Endothelial cell of umbilical vein (primary cell): ENCODE measurements around the gene HMG20A. TPM values are rescaled to one million over a fixed set of nuclear protein-coding genes. Genes with fewer than 3 reads are reported as not detected.

Experiments
- BruUV-seq: library from RNA; stranded (reverse); fragments of 400-500 nt; replicated peaks from 2 replicates; lab custom pipeline; 2021; lab: Mats Ljungman, UMichigan
- CTCF ChIA-PET: fragments of 300-600, 350-600 bp; sonication (Branson Sonifier 250); formaldehyde crosslinking; loops from one replicate; lab custom pipeline; 2021; ENCODE audit warnings: antibody characterized with exemption, inconsistent platforms; lab: Charles Lee
- POLR2A ChIA-PET: fragments of 300-600, 350-600 bp; sonication (Branson Sonifier 250); formaldehyde crosslinking; loops from one replicate; lab custom pipeline; 2021; ENCODE audit warnings: antibody characterized with exemption, inconsistent platforms; lab: Charles Lee
- DNase-seq: peaks from one replicate; pipeline ENCODE4 v3.0.0-alpha.2; 2011; ENCODE audit warnings: low read depth, low spot score
- FAIRE-seq: peaks from 2 replicates; lab custom pipeline; 2011; peaks lifted over from hg19 to GRCh38; lab: Jason Lieb, UNC
- H2AFZ ChIP-seq: 2 replicates; pipeline ENCODE4 v1.6.0; 2012; ENCODE audit warnings: low read depth, low read length, control low read depth, inconsistent platforms
- H3K27ac ChIP-seq: 2 replicates; pipeline ENCODE4 v1.5.1; 2011; ENCODE audit warnings: low read depth, mild to moderate bottlenecking, control low read depth, low read length, moderate library complexity; ENCODE audit not compliant: insufficient read depth
- H3K27me3 ChIP-seq, 2 experiments: 2 replicates each; pipeline versions ENCODE4 v1.6.0 to v1.6.1; 2011; ENCODE audit warnings: low read length in 2 of 2, mixed read lengths in 1 of 2; ENCODE audit not compliant: control insufficient read depth in 2 of 2, insufficient read depth in 2 of 2
- H3K36me3 ChIP-seq, 2 experiments: 2 replicates in 1 of 2; 3 replicates in 1 of 2; pipeline ENCODE4 v1.5.1; 2011; ENCODE audit warnings: low read length in 2 of 2, mild to moderate bottlenecking in 1 of 2, moderate library complexity in 1 of 2; ENCODE audit not compliant: control insufficient read depth in 2 of 2, insufficient read depth in 2 of 2; ENCODE audit errors: extremely low read depth in 1 of 2
- H3K4me1 ChIP-seq: 3 replicates; pipeline ENCODE4 v1.5.1; 2011; ENCODE audit warnings: mild to moderate bottlenecking, low read length; ENCODE audit not compliant: control insufficient read depth, insufficient read depth; ENCODE audit errors: extremely low read depth
- H3K4me2 ChIP-seq: 2 replicates; pipeline ENCODE4 v1.6.1; 2011; ENCODE audit warnings: low read length, control low read depth, mixed read lengths; ENCODE audit not compliant: insufficient read depth
- H3K4me3 ChIP-seq, 3 experiments: fragments of 200-600 bp in 1 of 3; sonication (generic), shearing (Covaris generic) in 1 of 3; replicated peaks in 1 of 3; 2 replicates each; pipeline ENCODE4 v1.5.1; 2011 to 2016; ENCODE audit warnings: control low read depth in 3 of 3, low read length in 3 of 3, mild to moderate bottlenecking in 2 of 3, inconsistent platforms in 1 of 3, low read depth in 1 of 3, moderate library complexity in 1 of 3; ENCODE audit not compliant: insufficient read depth in 1 of 3
- H3K79me2 ChIP-seq: 2 replicates; pipeline ENCODE4 v1.6.0; 2012; ENCODE audit warnings: low read length, inconsistent platforms; ENCODE audit not compliant: control insufficient read depth, insufficient read depth
- H3K9ac ChIP-seq: replicated peaks from 2 replicates; pipeline ENCODE3; 2011; ENCODE audit warnings: low read length, control low read depth; ENCODE audit not compliant: insufficient read depth; ENCODE audit errors: extremely low read depth
- H3K9me1 ChIP-seq: replicated peaks from 3 replicates; pipeline ENCODE4 v1.6.0; 2011; ENCODE audit warnings: mild to moderate bottlenecking, low read length; ENCODE audit not compliant: control insufficient read depth, insufficient read depth; ENCODE audit errors: extremely low read depth
- H3K9me3 ChIP-seq: replicated peaks from 2 replicates; pipeline ENCODE4 v1.5.1; 2012; ENCODE audit warnings: low read length, inconsistent platforms; ENCODE audit not compliant: control insufficient read depth, insufficient read depth
- H4K20me1 ChIP-seq: replicated peaks from 2 replicates; pipeline ENCODE3; 2011; ENCODE audit warnings: mild to moderate bottlenecking, low read length; ENCODE audit not compliant: control insufficient read depth, insufficient read depth; ENCODE audit errors: extremely low read depth
- CTCF ChIP-seq, 2 donors: IDR thresholded peaks; 1 replicate in 1 of 2; 2 replicates in 1 of 2; pipeline ENCODE4 v1.5.1; 2011; ENCODE audit warnings: low read length in 2 of 2, mild to moderate bottlenecking in 2 of 2, moderate library complexity in 2 of 2, control low read depth in 1 of 2, inconsistent platforms in 1 of 2, low read depth in 1 of 2; ENCODE audit not compliant: insufficient read depth in 1 of 2; ENCODE audit errors: extremely low read depth in 1 of 2
- EZH2 ChIP-seq: IDR thresholded peaks from 2 replicates; pipeline ENCODE4 v1.6.1; 2012; ENCODE audit warnings: borderline replicate concordance, low read depth, mild to moderate bottlenecking, moderate library complexity, low read length, inconsistent platforms; ENCODE audit not compliant: severe bottlenecking
- FOS ChIP-seq: IDR thresholded peaks from 2 replicates; pipeline ENCODE4 v1.6.1; 2011; ENCODE audit warnings: mild to moderate bottlenecking, low read length, moderate library complexity, borderline replicate concordance; ENCODE audit not compliant: insufficient read depth
- GATA2 ChIP-seq: IDR thresholded peaks from 2 replicates; pipeline ENCODE4 v1.7.0; 2011; ENCODE audit warnings: low read depth, mild to moderate bottlenecking, moderate library complexity, mixed read lengths, low read length; ENCODE audit not compliant: insufficient read length, insufficient read depth
- JUN ChIP-seq: IDR thresholded peaks from 2 replicates; pipeline ENCODE4 v1.6.1; 2011; ENCODE audit warnings: borderline replicate concordance, low read depth; ENCODE audit not compliant: insufficient read length, insufficient read depth
- MAX ChIP-seq: IDR thresholded peaks from 2 replicates; pipeline ENCODE4 v1.6.1; 2011; ENCODE audit not compliant: insufficient read depth, insufficient read length
- MYC ChIP-seq: IDR thresholded peaks from one replicate; pipeline ENCODE4 v1.6.1; 2011; ENCODE audit warnings: mild to moderate bottlenecking, low read depth, low read length
- POLR2A ChIP-seq: IDR thresholded peaks from 2 replicates; pipeline ENCODE4 v1.6.1; 2012; ENCODE audit warnings: low read depth, mild to moderate bottlenecking, control low read depth, low read length
- POLR2AphosphoS5 ChIP-seq: IDR thresholded peaks from 2 replicates; pipeline ENCODE4 v1.6.1; 2012; ENCODE audit warnings: low read depth, mild to moderate bottlenecking, control low read depth, low read length, moderate library complexity; ENCODE audit not compliant: insufficient read depth
- dilution Hi-C: fragments of 300-500 bp; cut with MboI; formaldehyde crosslinking; loops from one replicate; pipeline ENCODE4 v1.15.0; 2019; ENCODE audit warnings: low sequenced_read_pairs; ENCODE audit not compliant: extremely low pct_ligation_motif_present
- intact Hi-C: fragments of 100-400 bp; cut with micrococcal nuclease; formaldehyde crosslinking; loops from one replicate; pipeline ENCODE4 v1.10.0; 2022
- polyA plus RNA-seq, 4 experiments: library from polyadenylated mRNA; depleted of rRNA in 3 of 4; stranded (reverse) in 3 of 4; unstranded in 1 of 4; fragments of >200 nt; gene quantifications; 2 replicates each; pipeline versions ENCODE4 v1.2.1 to v1.2.3, GENCODE V29; 2011 to 2012; ENCODE audit warnings: missing spikeins in 1 of 4
- total RNA-seq: library from RNA; stranded (reverse); gene quantifications from 2 replicates; pipeline ENCODE4 v1.2.3, GENCODE V29; 2021

Gene HMG20A
- total and polyA plus RNA-seq, 2 donors (not counting 3 experiments of a cell fraction or from before 2014, with no cell fraction given), result 35.8 to 44.0 TPM

- H2AFZ ChIP-seq, result no peak overlapping the region
- H3K79me2 ChIP-seq, result no peaks in the 10 kb centered on the region
- CTCF ChIA-PET, result no interaction called here
- POLR2A ChIA-PET, result no interaction called here
- no peaks in the 10 kb centered on the region for H3K9me3 ChIP-seq
- intact Hi-C loops, result no loop called here
- no peak overlapping the region for H3K4me2 ChIP-seq
- dilution Hi-C loops, result no loop called here
- no TSS peak for BruUV-seq
- no peak for DNase-seq
- H3K9ac ChIP-seq, result no peak overlapping the region
- H3K27ac ChIP-seq, result no peak overlapping the region
- H4K20me1 ChIP-seq, result no peaks in the 10 kb centered on the region
- H3K27me3 ChIP-seq, result peaks cover 2 to 4% of the 10 kb centered on the region in 2 experiments
- H3K36me3 ChIP-seq, result no peaks in the 10 kb centered on the region
- H3K4me1 ChIP-seq, result no peaks in the 10 kb centered on the region
- no peak for FAIRE-seq
- no peaks in the 10 kb centered on the region for H3K9me1 ChIP-seq
- TF ChIP-seq FOS (no peak), JUN (no peak), MAX (no peak), MYC (no peak), POLR2A (no peak), EZH2 (no peak), POLR2AphosphoS5 (no peak), CTCF (IDR thresholded peaks at IDR 0.05; ENCODE audit: extremely low read depth in 1 of 2, insufficient read depth in 1 of 2, low read depth in 1 of 2, low read length in 2 of 2) (no peak), GATA2 (no peak)
- H3K4me3 ChIP-seq, result no peak overlapping the region
Measured at GRCh38 chr15:77530576-77530975, 109.9 kb downstream of the HMG20A start.
